Cardiac fibroblast (primary cell): Measurements from ENCODE around the gene SPNS2.

Experiments
- DNase-seq, 2 donors: peaks; one replicate each; pipeline versions ENCODE4 v3.0.0 to v3.0.0-alpha.2; 2010; ENCODE audit warnings: low read depth in 2 of 2
- H3K4me3 ChIP-seq, 2 donors: replicated peaks in 1 of 2; 1 replicate in 1 of 2; 2 replicates in 1 of 2; pipeline ENCODE4 v1.5.1; 2011; ENCODE audit warnings: low read depth in 2 of 2, low read length in 2 of 2, mild to moderate bottlenecking in 2 of 2, moderate library complexity in 1 of 2
- CTCF ChIP-seq: IDR thresholded peaks from one replicate; pipeline ENCODE4 v1.5.1; 2011; ENCODE audit warnings: low read depth, mild to moderate bottlenecking, low read length, inconsistent platforms

SPNS2 gene

GRCh38 chr17:4580291-4580690, 81.6 kb downstream of the SPNS2 start:
- no peak for TF ChIP-seq CTCF
- DNase-seq: no peak
- H3K4me3 ChIP-seq: no peak overlapping the region

GRCh38 chr17:4582101-4582501, 83.4 kb downstream of the SPNS2 start:
- no peak overlapping the region for H3K4me3 ChIP-seq
- DNase-seq: no peak
- no peak for TF ChIP-seq CTCF

- H3K4me3 ChIP-seq: no peak overlapping the region
- no peak for TF ChIP-seq CTCF
- no peak for DNase-seq
Measured at GRCh38 chr17:4582691-4583090, 84.0 kb downstream of the SPNS2 start.

GRCh38 chr17:4583206-4583605, 84.5 kb downstream of the SPNS2 start:
- no peak for DNase-seq
- TF ChIP-seq CTCF: no peak
- H3K4me3 ChIP-seq: no peak overlapping the region

GRCh38 chr17:4583782-4584100, 85.1 kb downstream of the SPNS2 start:
- peak; percentile 28 for TF ChIP-seq CTCF
- peak in 1 of 2 donors; percentile 25 for DNase-seq
- H3K4me3 ChIP-seq: peak overlapping the region in 1 of 2 donors; percentile 23

- no peak for TF ChIP-seq CTCF
- no peak for DNase-seq
- H3K4me3 ChIP-seq: peak within 1 kb of the TSS in 1 of 2 donors; percentile 35
Measured at GRCh38 chr17:4584101-4584916, 85.6 kb downstream of the SPNS2 start, which contains the start of gene SMTNL2. Gene SMTNL2 (plus strand): TSS chr17:4584529. CDS start chr17:4584606, 77 bp downstream.
